ENCODE data around the gene ZBTB7C.
"Not testable (repeated sequence)": the region's sequence is repeated elsewhere in the genome, so short reads cannot be mapped to it uniquely, and the experiment has no call there.

The ZBTB7C gene

DNA sequence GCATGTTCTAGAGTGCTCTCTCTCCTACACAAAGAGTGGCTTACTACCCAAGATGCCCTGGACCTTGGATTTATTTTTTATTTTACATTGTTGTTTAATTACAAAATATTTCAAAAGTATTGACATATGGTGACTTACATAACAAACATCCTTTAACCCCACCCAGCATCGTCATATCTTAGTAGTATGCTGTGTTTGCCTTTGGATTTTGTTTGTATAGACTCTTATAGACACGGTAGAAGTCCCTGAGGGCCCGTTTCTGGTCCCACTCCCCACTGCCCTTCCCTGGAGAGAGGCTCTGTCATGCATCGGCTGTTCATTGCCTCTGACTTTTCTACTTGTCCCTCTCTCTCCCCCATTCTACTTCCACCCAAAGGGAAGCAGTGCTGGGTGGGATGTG lies 112.0 kb downstream of the ZBTB7C start:
- DNase-seq (ENCODE audit: low read depth, low spot score): no peak

DNA sequence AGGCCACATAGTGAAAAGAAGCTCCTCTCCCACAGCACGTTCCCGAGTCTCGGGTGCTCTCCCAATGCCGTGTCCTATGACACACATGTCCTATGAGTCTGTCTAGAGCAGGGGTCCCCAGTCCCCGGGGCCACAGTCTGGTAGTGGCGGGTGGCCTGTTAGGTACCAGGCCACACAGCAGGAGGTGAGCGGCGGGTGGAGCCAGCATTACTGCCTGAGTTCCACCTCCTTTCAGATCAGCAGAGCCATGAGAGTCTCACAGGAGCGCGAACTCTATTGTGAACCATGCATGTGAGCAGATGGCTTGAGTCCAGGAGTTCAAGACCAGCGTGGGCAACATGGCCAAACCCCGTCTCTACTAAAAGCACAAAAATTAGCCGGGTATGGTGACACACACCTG lies 112.6 kb downstream of the ZBTB7C start:
- DNase-seq (ENCODE audit: low read depth, low spot score): no peak

- DNase-seq (ENCODE audit: low read depth, low spot score): no peak
Measured at GRCh38 chr18:48295586-48296311, 113.4 kb downstream of the ZBTB7C start.

DNA sequence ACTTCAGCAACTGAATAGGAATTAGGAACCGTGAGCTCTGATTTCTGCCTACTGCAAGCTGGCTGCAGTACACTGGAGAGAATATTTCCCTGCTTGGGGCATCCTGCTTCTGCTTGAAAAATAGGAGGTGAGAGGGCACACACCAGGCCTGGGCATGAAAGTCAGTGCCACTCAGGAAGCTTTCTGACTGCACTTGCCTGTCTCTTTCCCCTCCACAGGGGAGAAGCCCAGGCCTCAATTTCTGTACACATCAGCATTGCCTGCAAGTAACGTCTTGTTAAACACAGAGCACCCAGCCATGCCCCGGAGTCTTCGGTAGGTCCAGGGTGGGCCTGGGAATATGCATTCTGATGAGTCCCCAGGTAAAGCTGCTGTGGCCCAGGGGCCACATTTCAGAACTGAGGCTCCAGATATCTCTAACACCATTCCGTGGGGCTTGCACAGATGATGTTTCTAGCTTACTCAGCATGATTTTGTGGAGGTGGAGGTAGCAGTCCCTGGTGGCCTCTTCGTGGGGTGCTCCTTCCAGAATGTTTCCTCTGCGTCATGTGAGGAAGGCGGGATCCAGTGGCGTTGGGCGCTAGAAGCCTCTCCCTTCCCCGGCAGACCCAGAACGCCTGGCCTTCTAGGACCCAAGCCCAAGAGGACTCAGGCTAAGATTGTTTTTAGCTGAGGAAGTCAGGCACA lies 114.1 kb downstream of the ZBTB7C start:
- no peak for DNase-seq (ENCODE audit: low read depth, low spot score)

- no peak for DNase-seq (ENCODE audit: low read depth, low spot score)
Measured at GRCh38 chr18:48293954-48294898, 115.0 kb downstream of the ZBTB7C start.

DNA sequence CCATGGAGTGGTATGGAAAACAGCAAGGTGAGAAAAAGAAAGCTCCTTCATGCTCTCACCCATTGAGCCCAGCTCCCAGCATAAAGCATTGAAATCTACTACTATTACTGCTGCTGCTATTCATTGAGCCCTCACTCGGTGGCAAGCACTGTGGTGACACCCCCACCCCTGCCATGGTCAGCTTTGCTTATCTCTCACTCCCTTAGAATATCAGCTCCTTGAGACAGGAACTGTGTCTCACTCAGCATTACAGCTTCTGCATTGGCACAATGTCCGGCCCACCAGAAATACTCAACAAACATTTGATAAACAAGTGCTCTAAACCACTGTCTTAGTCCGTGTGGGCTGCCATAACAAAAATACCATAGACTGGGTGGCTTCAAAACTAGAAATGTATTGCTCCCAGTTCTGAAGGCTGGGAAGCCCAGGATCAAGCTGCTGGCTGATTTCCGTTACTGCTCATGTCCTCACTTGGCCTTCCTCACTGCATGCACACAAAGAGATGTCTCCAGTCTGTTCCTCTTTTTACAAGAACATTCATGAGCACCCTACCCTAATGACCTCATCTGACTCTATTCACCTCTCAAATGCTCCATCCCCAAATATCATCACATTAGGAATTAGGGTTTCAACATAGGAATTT lies 116.3 kb downstream of the ZBTB7C start:
- DNase-seq (ENCODE audit: low read depth, low spot score): no peak

GRCh38 chr18:48292229-48292628 lies 117.0 kb downstream of the ZBTB7C start:
- DNase-seq (ENCODE audit: low read depth, low spot score): no peak

GRCh38 chr18:48290162-48290926 lies 118.8 kb downstream of the ZBTB7C start:
- DNase-seq (ENCODE audit: low read depth, low spot score): no peak

DNA sequence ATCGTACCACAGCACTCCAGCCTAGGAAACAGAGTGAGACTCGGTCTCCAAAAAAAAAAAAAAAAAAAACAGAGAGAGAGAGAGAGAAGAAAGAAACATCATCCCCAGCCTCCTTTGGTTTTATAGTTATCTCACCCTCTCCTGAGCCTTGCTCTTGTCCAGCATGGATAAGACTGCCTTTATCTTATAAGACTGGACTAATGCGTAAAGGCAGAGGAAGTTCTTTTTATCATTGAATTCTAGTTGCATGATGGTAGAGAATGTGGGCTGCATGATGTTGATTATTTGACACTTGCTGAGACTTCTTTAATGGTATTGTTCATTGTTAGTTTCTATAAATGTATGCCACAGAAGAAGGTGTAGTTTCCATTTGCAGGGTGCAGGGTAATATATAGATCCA lies 124.4 kb downstream of the ZBTB7C start:
- no peak for DNase-seq (ENCODE audit: low read depth, low spot score)

DNA sequence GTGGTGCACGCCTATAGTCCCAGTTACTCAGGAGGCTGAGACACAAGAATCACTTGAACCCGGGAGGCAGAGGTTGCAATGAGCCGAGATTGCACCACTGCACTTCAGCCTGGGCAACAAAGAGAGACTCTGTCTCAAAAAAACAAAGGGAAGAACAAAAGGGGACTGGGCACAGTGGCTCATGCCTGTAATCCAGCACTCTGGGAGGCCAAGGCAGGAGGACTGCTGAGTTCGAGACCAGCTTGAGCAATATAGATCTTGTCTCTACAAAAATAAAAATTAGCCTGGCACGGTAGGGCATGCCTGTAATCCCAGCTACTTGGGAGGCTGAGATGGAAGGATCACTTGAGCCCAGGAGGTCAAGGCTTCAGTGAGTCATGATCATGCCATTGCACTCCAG lies 125.2 kb downstream of the ZBTB7C start:
- DNase-seq (ENCODE audit: low read depth, low spot score): not testable (repeated sequence)

- not testable (repeated sequence) for DNase-seq (ENCODE audit: low read depth, low spot score)
Measured at GRCh38 chr18:48281460-48281859, 127.7 kb downstream of the ZBTB7C start.

- no peak for DNase-seq (ENCODE audit: low read depth, low spot score)
Measured at GRCh38 chr18:48279312-48279711, 129.9 kb downstream of the ZBTB7C start.

DNA sequence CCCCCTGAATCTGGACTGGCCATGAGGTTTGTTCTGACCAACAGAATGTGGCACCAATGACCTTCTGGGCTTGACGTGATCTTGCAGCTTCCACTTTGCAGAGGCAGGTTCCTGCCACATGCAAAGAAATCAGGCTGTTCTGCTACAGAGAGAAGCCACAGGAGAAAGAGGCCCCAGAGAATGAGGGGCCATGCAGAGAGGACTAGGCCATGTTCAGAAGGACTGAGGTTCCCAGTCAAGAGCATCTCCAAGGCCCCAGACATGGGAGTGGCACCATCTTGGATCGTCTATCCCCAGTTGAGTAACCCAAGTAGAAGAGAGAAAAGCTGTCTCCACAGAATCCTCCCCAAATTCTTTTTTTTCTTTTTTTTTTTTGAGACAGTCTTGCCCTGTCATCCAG lies 131.1 kb downstream of the ZBTB7C start:
- DNase-seq (ENCODE audit: low read depth, low spot score): no peak

GRCh38 chr18:48274301-48274700 lies 134.9 kb downstream of the ZBTB7C start:
- DNase-seq (ENCODE audit: low read depth, low spot score): no peak

DNA sequence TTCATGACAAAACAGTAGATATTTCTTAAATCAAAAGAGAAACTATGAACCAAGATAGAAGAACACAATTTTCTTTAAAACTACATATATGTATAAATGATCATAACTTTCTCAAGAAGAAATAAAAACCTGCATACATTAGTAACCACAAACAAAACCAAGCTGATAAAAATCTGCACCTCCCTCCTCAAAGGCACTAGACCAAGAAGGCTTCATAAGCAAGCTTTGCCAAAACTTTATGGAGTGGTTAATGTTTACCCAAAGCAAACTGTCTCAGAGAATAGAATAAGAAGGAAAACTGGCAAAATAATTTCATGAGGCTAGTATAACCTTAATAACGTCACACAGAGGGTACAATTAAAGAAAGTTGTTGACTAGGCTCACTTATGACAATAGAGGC lies 138.3 kb downstream of the ZBTB7C start:
- DNase-seq (ENCODE audit: low read depth, low spot score): no peak

DNA sequence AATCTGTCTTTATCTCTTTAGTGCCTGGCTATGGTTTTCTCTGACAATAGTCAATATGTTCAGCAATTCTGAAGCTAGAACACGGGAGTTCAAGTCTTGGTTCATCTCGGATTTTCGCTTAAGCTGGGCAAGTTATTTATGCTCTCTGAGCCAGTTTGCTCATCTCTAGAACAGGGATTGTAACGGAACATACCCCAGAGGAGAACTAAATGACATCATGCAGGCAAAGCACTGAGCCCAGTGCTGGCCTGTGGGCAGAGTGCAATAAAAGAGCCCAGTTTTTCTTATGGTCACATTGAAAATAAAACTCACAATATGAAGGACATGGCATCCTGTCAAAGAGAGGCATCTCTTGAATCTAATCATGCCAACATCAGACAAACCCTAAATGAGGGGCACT lies 143.9 kb downstream of the ZBTB7C start:
- no peak for DNase-seq (ENCODE audit: low read depth, low spot score)

DNA sequence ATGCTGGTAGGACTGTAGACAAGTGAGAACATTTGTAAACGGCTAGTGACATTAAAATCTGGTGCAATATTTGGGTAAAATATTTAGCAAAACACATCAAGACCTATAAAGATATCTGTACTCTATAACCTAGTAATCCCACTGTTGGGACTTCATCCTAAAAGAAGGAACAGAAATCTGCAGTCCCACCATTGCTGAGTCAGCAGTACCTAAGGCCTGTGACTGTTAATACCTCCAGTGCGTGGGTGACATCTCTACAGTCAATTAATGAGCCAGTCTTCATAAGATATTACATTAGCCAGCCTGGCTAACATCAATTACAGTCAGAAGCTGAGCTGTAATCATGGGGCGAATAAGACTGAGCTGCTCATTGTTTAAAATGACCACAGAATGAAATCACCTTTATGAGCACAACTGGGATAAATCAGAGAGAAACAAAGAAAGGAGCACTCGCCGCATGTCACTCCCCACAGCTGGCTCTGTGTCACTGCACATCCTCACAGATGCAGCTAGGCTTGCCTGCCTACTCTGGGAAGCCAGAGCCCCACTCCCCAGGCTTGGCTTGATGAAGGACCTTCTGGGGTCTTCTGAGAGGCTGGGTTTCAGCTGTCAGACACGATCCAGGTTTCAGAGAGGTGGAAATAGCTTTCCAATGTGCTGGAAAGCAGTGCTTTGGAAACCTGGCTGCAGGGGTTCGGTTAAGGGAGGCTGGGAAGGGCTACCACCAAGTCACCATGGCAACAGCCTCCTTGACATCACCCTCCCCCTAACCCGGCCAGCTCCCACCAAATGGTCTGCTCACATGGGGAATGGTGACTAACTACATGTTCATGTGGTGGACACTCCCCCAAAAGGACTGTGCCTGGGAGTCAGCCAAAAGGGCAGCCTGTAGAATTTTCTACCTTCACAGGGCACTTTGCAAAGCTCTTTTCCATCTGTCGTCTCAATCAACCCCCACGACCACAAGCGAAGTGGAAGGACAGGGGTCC lies 145.0 kb downstream of the ZBTB7C start:
- no peak for DNase-seq (ENCODE audit: low read depth, low spot score)

- DNase-seq (ENCODE audit: low read depth, low spot score): no peak
Measured at GRCh38 chr18:48263192-48263853, 145.9 kb downstream of the ZBTB7C start.

GRCh38 chr18:48260237-48260636 lies 148.9 kb downstream of the ZBTB7C start:
- no peak for DNase-seq (ENCODE audit: low read depth, low spot score)

All from brain pericyte (primary cell).